Measurements from ENCODE around the gene NRARP.
A peak's percentile ranks its signal among the peaks of the same experiment; 100 is the strongest.

The NRARP gene

DNA sequence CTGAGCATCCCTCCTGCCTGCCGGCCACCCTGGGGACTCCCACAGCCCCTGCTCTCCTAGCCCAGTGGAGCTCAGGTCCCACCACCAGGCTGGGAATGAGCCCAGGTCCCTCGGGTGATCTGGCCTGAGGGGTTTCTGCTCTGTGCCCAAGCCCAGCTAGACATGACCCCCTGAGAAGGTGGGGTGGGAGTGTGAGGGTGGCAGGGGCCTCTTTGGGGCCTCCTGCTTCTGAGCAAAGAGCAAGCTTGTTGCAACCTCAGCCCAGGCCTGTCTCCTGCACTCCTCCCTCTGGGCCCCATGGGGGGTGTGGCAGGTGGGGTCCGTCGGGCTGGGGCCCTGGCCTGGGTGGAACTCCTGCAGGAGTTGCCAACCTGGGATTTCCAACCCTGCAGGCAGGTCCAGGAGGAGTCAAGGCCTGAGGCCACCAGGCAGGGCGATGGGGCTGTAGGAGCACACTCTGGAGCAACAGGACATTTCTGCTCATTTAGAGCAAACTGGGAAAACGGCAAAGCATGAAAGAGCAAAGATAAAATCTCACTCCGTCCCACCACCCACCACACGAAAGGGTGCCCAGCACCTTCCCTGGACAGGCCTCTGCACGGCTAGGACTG is 11.4 kb upstream of the NRARP start:
- no peak overlapping the region for H3K27ac ChIP-seq (ENCODE audit: extremely low read depth, low read depth, low read length)
- H3K36me3 ChIP-seq (ENCODE audit: control insufficient read depth in 2 of 2, insufficient read depth in 1 of 2, low read length in 2 of 2): no peaks in the 10 kb centered on the region
- no peak overlapping the region for H3K4me3 ChIP-seq (ENCODE audit: low read depth, low read length)
- POLR2A ChIA-PET: interaction anchor here (0.8 to 5.4 kb wide), 2 partner anchors 12 to 74 kb away, joined by 3 to 40 read pairs; partner anchors contain the start of gene NRARP
- CTCF ChIA-PET: interaction anchor here (0.7 to 2.1 kb wide), 3 partner anchors 11 to 109 kb away, joined by 4 to 6 read pairs (median 5); partner anchors contain the start of genes EXD3, NOXA1 and NRARP
- no peaks in the 10 kb centered on the region for H3K9me3 ChIP-seq (ENCODE audit: control insufficient read depth, insufficient read depth, low read depth, low read length)
- H3K4me1 ChIP-seq (ENCODE audit: control insufficient read depth, insufficient read depth, low read length): no peaks in the 10 kb centered on the region; the same call in 1 of the 2 replicates
- no peak for TF ChIP-seq ZNF677 (tag by site-specific recombination; IDR thresholded peaks at IDR 0.05)
- TF ChIP-seq, protein P1, sequence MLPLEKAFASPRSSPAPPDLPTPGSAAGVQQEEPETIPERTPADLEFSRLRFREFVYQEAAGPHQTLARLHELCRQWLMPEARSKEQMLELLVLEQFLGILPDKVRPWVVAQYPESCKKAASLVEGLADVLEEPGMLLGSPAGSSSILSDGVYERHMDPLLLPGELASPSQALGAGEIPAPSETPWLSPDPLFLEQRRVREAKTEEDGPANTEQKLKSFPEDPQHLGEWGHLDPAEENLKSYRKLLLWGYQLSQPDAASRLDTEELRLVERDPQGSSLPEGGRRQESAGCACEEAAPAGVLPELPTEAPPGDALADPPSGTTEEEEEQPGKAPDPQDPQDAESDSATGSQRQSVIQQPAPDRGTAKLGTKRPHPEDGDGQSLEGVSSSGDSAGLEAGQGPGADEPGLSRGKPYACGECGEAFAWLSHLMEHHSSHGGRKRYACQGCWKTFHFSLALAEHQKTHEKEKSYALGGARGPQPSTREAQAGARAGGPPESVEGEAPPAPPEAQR (tag by site-specific recombination; IDR thresholded peaks at IDR 0.05): no peak
- TF ChIP-seq, protein P2, sequence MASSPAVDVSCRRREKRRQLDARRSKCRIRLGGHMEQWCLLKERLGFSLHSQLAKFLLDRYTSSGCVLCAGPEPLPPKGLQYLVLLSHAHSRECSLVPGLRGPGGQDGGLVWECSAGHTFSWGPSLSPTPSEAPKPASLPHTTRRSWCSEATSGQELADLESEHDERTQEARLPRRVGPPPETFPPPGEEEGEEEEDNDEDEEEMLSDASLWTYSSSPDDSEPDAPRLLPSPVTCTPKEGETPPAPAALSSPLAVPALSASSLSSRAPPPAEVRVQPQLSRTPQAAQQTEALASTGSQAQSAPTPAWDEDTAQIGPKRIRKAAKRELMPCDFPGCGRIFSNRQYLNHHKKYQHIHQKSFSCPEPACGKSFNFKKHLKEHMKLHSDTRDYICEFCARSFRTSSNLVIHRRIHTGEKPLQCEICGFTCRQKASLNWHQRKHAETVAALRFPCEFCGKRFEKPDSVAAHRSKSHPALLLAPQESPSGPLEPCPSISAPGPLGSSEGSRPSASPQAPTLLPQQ (tag by site-specific recombination; IDR thresholded peaks at IDR 0.05): peak; percentile 71; the same call in 1 of the 2 replicates
- TF ChIP-seq ZNF404 (tag by site-specific recombination; IDR thresholded peaks at IDR 0.05): no peak
- no peak for TF ChIP-seq ZBTB7A (tag by site-specific recombination; IDR thresholded peaks at IDR 0.05; ENCODE audit: low read depth)
- no peak for TF ChIP-seq ZNF394 (tag by site-specific recombination; IDR thresholded peaks at IDR 0.05; ENCODE audit: borderline replicate concordance)
- peak; percentile 50; the same call in 1 of the 2 replicates for TF ChIP-seq KLF1 (tag by site-specific recombination; IDR thresholded peaks at IDR 0.05)
- TF ChIP-seq, protein P3, sequence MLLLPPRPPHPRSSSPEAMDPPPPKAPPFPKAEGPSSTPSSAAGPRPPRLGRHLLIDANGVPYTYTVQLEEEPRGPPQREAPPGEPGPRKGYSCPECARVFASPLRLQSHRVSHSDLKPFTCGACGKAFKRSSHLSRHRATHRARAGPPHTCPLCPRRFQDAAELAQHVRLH (tag by site-specific recombination; IDR thresholded peaks at IDR 0.05): no peak
- TF ChIP-seq, protein P4, sequence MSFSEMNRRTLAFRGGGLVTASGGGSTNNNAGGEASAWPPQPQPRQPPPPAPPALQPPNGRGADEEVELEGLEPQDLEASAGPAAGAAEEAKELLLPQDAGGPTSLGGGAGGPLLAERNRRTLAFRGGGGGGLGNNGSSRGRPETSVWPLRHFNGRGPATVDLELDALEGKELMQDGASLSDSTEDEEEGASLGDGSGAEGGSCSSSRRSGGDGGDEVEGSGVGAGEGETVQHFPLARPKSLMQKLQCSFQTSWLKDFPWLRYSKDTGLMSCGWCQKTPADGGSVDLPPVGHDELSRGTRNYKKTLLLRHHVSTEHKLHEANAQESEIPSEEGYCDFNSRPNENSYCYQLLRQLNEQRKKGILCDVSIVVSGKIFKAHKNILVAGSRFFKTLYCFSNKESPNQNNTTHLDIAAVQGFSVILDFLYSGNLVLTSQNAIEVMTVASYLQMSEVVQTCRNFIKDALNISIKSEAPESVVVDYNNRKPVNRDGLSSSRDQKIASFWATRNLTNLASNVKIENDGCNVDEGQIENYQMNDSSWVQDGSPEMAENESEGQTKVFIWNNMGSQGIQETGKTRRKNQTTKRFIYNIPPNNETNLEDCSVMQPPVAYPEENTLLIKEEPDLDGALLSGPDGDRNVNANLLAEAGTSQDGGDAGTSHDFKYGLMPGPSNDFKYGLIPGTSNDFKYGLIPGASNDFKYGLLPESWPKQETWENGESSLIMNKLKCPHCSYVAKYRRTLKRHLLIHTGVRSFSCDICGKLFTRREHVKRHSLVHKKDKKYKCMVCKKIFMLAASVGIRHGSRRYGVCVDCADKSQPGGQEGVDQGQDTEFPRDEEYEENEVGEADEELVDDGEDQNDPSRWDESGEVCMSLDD (tag by site-specific recombination; IDR thresholded peaks at IDR 0.05): no peak
- no peak for TF ChIP-seq ZNF24 (tag by site-specific recombination; IDR thresholded peaks at IDR 0.05)
- TF ChIP-seq HOXA7 (CRISPR knock-in tag; IDR thresholded peaks at IDR 0.05; ENCODE audit: borderline replicate concordance): no peak
- no peak for TF ChIP-seq ZNF292 (tag by site-specific recombination; IDR thresholded peaks at IDR 0.05; ENCODE audit: borderline replicate concordance, low read depth)
- no peak for TF ChIP-seq ZNF624 (tag by site-specific recombination; IDR thresholded peaks at IDR 0.05)
- TF ChIP-seq, protein P5, sequence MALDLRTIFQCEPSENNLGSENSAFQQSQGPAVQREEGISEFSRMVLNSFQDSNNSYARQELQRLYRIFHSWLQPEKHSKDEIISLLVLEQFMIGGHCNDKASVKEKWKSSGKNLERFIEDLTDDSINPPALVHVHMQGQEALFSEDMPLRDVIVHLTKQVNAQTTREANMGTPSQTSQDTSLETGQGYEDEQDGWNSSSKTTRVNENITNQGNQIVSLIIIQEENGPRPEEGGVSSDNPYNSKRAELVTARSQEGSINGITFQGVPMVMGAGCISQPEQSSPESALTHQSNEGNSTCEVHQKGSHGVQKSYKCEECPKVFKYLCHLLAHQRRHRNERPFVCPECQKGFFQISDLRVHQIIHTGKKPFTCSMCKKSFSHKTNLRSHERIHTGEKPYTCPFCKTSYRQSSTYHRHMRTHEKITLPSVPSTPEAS (tag by site-specific recombination; IDR thresholded peaks at IDR 0.05): no peak
- no peak for TF ChIP-seq SP3 (tag by site-specific recombination; IDR thresholded peaks at IDR 0.05)
- TF ChIP-seq GLIS1 (tag by site-specific recombination; IDR thresholded peaks at IDR 0.05): peak; percentile 77
- TF ChIP-seq ZNF10 (tag by site-specific recombination; IDR thresholded peaks at IDR 0.05): no peak
- TF ChIP-seq, protein P6, sequence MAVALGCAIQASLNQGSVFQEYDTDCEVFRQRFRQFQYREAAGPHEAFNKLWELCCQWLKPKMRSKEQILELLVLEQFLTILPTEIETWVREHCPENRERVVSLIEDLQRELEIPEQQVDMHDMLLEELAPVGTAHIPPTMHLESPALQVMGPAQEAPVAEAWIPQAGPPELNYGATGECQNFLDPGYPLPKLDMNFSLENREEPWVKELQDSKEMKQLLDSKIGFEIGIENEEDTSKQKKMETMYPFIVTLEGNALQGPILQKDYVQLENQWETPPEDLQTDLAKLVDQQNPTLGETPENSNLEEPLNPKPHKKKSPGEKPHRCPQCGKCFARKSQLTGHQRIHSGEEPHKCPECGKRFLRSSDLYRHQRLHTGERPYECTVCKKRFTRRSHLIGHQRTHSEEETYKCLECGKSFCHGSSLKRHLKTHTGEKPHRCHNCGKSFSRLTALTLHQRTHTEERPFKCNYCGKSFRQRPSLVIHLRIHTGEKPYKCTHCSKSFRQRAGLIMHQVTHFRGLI (tag by site-specific recombination; IDR thresholded peaks at IDR 0.05): no peak
- TF ChIP-seq ZNF175 (tag by site-specific recombination; IDR thresholded peaks at IDR 0.05): no peak
- no peak for TF ChIP-seq EGR2 (tag by site-specific recombination; IDR thresholded peaks at IDR 0.05; ENCODE audit: low read depth)
- TF ChIP-seq, protein P7, sequence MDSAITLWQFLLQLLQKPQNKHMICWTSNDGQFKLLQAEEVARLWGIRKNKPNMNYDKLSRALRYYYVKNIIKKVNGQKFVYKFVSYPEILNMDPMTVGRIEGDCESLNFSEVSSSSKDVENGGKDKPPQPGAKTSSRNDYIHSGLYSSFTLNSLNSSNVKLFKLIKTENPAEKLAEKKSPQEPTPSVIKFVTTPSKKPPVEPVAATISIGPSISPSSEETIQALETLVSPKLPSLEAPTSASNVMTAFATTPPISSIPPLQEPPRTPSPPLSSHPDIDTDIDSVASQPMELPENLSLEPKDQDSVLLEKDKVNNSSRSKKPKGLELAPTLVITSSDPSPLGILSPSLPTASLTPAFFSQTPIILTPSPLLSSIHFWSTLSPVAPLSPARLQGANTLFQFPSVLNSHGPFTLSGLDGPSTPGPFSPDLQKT (IDR thresholded peaks at IDR 0.05; ENCODE audit: borderline replicate concordance, low read depth, low read length): no peak
- no peak for TF ChIP-seq ZNF544 (tag by site-specific recombination; IDR thresholded peaks at IDR 0.05)
- TF ChIP-seq SCRT2 (tag by site-specific recombination; IDR thresholded peaks at IDR 0.05): peak; percentile 59
